Measurements from ENCODE around the gene RNF144A.

DNA sequence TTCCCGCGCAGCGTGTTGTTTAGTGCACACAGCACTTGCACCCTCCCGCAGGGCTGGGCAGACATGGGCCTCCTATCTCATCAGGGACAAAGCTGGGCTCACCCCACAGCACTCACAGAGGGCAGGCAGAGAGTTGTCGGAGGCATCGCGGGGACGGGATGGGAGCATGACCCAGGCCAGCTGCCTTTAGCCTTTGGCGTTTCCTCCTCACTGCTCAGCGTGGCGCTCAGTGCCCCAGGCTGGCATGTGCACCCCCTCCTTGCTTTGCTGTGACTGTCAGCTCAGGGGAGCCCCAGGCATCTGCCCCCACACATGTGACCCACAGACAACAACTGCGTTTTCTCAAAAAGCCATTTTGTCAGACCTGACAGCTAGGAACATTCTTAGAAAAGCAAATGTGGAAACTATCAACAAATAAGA, 101.1 kb downstream of the RNF144A start:
- no peak for TF ChIP-seq ZFX (IDR thresholded peaks at IDR 0.05; ENCODE audit: borderline replicate concordance)
- TF ChIP-seq, protein P1, sequence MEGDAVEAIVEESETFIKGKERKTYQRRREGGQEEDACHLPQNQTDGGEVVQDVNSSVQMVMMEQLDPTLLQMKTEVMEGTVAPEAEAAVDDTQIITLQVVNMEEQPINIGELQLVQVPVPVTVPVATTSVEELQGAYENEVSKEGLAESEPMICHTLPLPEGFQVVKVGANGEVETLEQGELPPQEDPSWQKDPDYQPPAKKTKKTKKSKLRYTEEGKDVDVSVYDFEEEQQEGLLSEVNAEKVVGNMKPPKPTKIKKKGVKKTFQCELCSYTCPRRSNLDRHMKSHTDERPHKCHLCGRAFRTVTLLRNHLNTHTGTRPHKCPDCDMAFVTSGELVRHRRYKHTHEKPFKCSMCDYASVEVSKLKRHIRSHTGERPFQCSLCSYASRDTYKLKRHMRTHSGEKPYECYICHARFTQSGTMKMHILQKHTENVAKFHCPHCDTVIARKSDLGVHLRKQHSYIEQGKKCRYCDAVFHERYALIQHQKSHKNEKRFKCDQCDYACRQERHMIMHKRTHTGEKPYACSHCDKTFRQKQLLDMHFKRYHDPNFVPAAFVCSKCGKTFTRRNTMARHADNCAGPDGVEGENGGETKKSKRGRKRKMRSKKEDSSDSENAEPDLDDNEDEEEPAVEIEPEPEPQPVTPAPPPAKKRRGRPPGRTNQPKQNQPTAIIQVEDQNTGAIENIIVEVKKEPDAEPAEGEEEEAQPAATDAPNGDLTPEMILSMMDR (IDR thresholded peaks at IDR 0.05), result no peak
